B cell (primary cell): Measurements from ENCODE around the gene DIRAS1.

ENCODE experiments used
- CTCF ChIP-seq: fragments of 200-600 bp; IDR thresholded peaks from one replicate; pipeline ENCODE4 v1.8.0; 2022; ENCODE audit warnings: antibody characterized with exemption, mild to moderate bottlenecking
- EZH2 ChIP-seq: IDR thresholded peaks from 2 replicates; pipeline ENCODE4 v1.6.1; 2012; ENCODE audit warnings: borderline replicate concordance, low read depth, mild to moderate bottlenecking, moderate library complexity, low read length; ENCODE audit not compliant: insufficient read depth, poor library complexity, severe bottlenecking

- TF ChIP-seq CTCF (no peak), EZH2 (no peak)
Observed at GRCh38 chr19:2747349-2747748, 26.2 kb upstream of the DIRAS1 start.
